GM23338 (cell line): ENCODE measurements around the gene TIMM23. TPM values are rescaled to one million over a fixed set of nuclear protein-coding genes. Genes with fewer than 3 reads are reported as not detected.

Source experiments
- ATAC-seq: fragments of 200-7000 bp; cut with Tn5 transposase; 3 replicates; pipeline ENCODE4 v1.9.1; 2020
- DNase-seq: peaks from one replicate; pipeline ENCODE4 v3.0.0-alpha.2; 2015; ENCODE audit warnings: low spot score
- H2AFZ ChIP-seq: fragments of 200-600 bp; sonication (generic); 2 replicates; pipeline ENCODE4 v1.8.0; 2016; ENCODE audit warnings: antibody characterized with exemption, mild to moderate bottlenecking, moderate library complexity
- H3F3A ChIP-seq: fragments of 200-600 bp; sonication (generic); replicated peaks from 2 replicates; pipeline ENCODE4 v1.8.0; 2017; ENCODE audit warnings: antibody characterized with exemption, mixed run types, low read depth
- H3K27ac ChIP-seq: fragments of 200-600 bp; sonication (generic); 2 replicates; pipeline ENCODE4 v1.6.1; 2016; ENCODE audit warnings: low read depth
- H3K27me3 ChIP-seq: fragments of 200-600 bp; sonication (generic); 2 replicates; pipeline ENCODE4 v1.8.0; 2016; ENCODE audit warnings: mild to moderate bottlenecking, mixed run types, moderate library complexity; ENCODE audit not compliant: insufficient read depth
- H3K36me3 ChIP-seq: fragments of 200-600 bp; sonication (generic); 2 replicates; pipeline ENCODE4 v1.8.0; 2016; ENCODE audit warnings: mild to moderate bottlenecking; ENCODE audit not compliant: insufficient read depth
- H3K4me1 ChIP-seq: fragments of 200-600 bp; sonication (generic); 2 replicates; pipeline ENCODE4 v1.8.0; 2016; ENCODE audit warnings: mild to moderate bottlenecking, moderate library complexity; ENCODE audit not compliant: insufficient read depth
- H3K4me2 ChIP-seq: fragments of 200-600 bp; sonication (generic); 2 replicates; pipeline ENCODE4 v1.7.1; 2017; ENCODE audit warnings: mixed run types
- H3K4me3 ChIP-seq: fragments of 200-600 bp; sonication (generic); 2 replicates; pipeline ENCODE4 v1.6.1; 2016; ENCODE audit warnings: mixed run types
- H3K79me2 ChIP-seq: fragments of 200-600 bp; sonication (generic); replicated peaks from 2 replicates; pipeline ENCODE4 v1.8.0; 2017; ENCODE audit warnings: mild to moderate bottlenecking; ENCODE audit not compliant: insufficient read depth
- H3K9me2 ChIP-seq: fragments of 200-600 bp; sonication (generic); 2 replicates; pipeline ENCODE4 v1.8.0; 2017; ENCODE audit not compliant: insufficient read depth
- H4K20me1 ChIP-seq: fragments of 200-600 bp; sonication (generic); replicated peaks from 2 replicates; pipeline ENCODE4 v1.8.0; 2017; ENCODE audit warnings: mild to moderate bottlenecking; ENCODE audit not compliant: insufficient read depth
- H3K27ac Mint-ChIP-seq: 2 replicates; pipeline ENCODE4 v1.8.0; 2020; ENCODE audit warnings: inconsistent platforms, mild to moderate bottlenecking, moderate library complexity, mixed read lengths
- H3K27me3 Mint-ChIP-seq: 3 replicates; pipeline ENCODE4 v1.8.0; 2022; ENCODE audit warnings: low read depth, mild to moderate bottlenecking, moderate library complexity, mixed read lengths, inconsistent platforms; ENCODE audit not compliant: insufficient read depth, poor library complexity
- H3K36me3 Mint-ChIP-seq: 3 replicates; pipeline ENCODE4 v1.8.0; 2021; ENCODE audit warnings: low read depth, mild to moderate bottlenecking, inconsistent platforms, moderate library complexity, mixed read lengths
- H3K4me1 Mint-ChIP-seq: 3 replicates; pipeline ENCODE4 v1.8.0; 2020; ENCODE audit warnings: mild to moderate bottlenecking, inconsistent platforms, mixed read lengths
- H3K4me3 Mint-ChIP-seq: 3 replicates; pipeline ENCODE4 v1.8.0; 2021; ENCODE audit warnings: moderate library complexity, mild to moderate bottlenecking, inconsistent platforms, mixed read lengths
- H3K9me3 Mint-ChIP-seq: 3 replicates; pipeline ENCODE4 v1.8.0; 2020; ENCODE audit warnings: moderate library complexity, mild to moderate bottlenecking, inconsistent platforms, mixed read lengths
- CREB1 ChIP-seq: fragments of 250-450 bp; sonication (Bioruptor Pico); IDR thresholded peaks from 2 replicates; pipeline ENCODE4 v1.5.0; 2020; ENCODE audit warnings: low read depth, mild to moderate bottlenecking, moderate library complexity
- EZH2 ChIP-seq: fragments of 200-600 bp; sonication (generic); IDR thresholded peaks from one replicate; pipeline ENCODE4 v1.8.0; 2017; ENCODE audit warnings: antibody characterized with exemption, mild to moderate bottlenecking, low read depth; ENCODE audit not compliant: unreplicated experiment
- JUNB ChIP-seq: IDR thresholded peaks from one replicate; pipeline ENCODE4 v1.6.1; 2016; ENCODE audit warnings: antibody characterized with exemption; ENCODE audit not compliant: unreplicated experiment
- NANOG ChIP-seq: IDR thresholded peaks from 2 replicates; pipeline ENCODE4 v1.6.1; 2016; ENCODE audit warnings: antibody characterized with exemption, borderline replicate concordance
- POLR2AphosphoS5 ChIP-seq: IDR thresholded peaks from 2 replicates; pipeline ENCODE4 v1.6.1; 2016; ENCODE audit warnings: antibody characterized with exemption, low read depth
- REST ChIP-seq: IDR thresholded peaks from one replicate; pipeline ENCODE4 v1.6.1; 2018; ENCODE audit warnings: antibody characterized with exemption; ENCODE audit not compliant: unreplicated experiment
- STAT1 ChIP-seq: IDR thresholded peaks from one replicate; pipeline ENCODE4 v1.6.1; 2016; ENCODE audit warnings: antibody characterized with exemption; ENCODE audit not compliant: unreplicated experiment
- ZNF114 ChIP-seq: fragments of 250-450 bp; sonication (Bioruptor Pico); IDR thresholded peaks from 2 replicates; pipeline ENCODE4 v1.5.0; 2020; ENCODE audit warnings: mild to moderate bottlenecking, moderate library complexity
- ZNF331 ChIP-seq: fragments of 250-450 bp; sonication (Bioruptor Pico); IDR thresholded peaks from 2 replicates; pipeline ENCODE4 v1.5.0; 2020; ENCODE audit warnings: low read depth, mild to moderate bottlenecking, moderate library complexity
- polyA plus RNA-seq: library from polyadenylated mRNA; unstranded; fragments of >200 nt; fragmentation: Nextera tagmentation; extraction: Ambion mirVana; gene quantifications from 2 replicates; pipeline ENCODE4 v1.2.1, GENCODE V29; 2016
- total RNA-seq: library from RNA; depleted of rRNA; stranded (reverse); fragments of >200 nt; shearing (Covaris generic); gene quantifications from 2 replicates; pipeline ENCODE4 v1.2.3, GENCODE V29; 2014
- TF ChIP-seq, protein P1 (sequence below): fragments of 250-450 bp; sonication (Bioruptor Pico); IDR thresholded peaks from 2 replicates; pipeline ENCODE4 v1.5.0; 2020; ENCODE audit warnings: mild to moderate bottlenecking, moderate library complexity

Gene TIMM23
- total and polyA plus RNA-seq, 2 experiments from 2014 or later = 120 to 218 TPM

DNA sequence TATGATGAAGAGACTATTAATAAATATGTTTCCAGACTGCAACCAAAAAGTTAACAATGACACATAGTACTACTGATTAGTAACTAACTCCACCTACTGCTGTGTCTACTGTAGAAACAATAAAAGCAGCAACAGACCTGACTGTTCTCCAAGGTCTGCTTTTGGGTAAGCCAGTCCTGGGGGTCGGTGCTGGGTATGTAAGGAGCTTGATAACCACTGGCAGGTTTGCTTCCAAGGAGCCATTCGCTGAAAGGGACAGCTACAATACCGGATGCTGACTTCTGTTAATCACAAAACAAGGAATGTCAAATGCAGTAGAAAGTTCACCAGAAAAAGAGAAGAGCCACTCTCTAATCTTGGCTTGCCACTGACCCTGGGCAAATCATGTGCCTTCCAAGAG lies 40.5 kb downstream of the TIMM23 start (continued):
- TF ChIP-seq CREB1 (CRISPR knock-in tag) = no peak
- no peak for TF ChIP-seq JUNB
- TF ChIP-seq ZNF331 (CRISPR knock-in tag) = no peak
- no peak for TF ChIP-seq EZH2

DNA sequence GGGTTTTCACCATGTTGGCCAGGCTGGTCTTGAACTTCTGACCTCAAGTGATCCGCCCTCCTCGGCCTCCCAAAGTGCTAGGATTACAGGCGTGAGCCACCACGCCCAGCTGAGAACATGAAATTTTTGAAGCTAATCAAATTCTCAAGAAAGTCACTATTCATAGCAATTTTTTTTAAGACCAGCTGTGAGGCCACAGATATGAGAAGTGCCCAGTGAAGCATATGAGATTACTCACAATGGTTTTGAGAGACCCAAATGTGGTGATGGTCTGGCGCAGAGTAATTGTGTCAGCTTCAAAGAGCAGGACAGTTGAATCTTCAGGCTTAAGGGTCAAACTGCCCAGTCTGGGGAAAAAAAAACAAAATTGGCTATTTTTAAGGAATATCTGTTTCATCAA lies 41.9 kb downstream of the TIMM23 start:
- H3K27me3 ChIP-seq = no peaks in the 10 kb centered on the region
- H3K27ac ChIP-seq = no peak overlapping the region
- H3K4me1 ChIP-seq = no peaks in the 10 kb centered on the region
- Mint-ChIP-seq H3K4me1 (no peaks in the 10 kb centered on the region; the same call in 2 of the 3 replicates), H3K27me3 (no peaks in the 10 kb centered on the region), H3K27ac (no peak overlapping the region), H3K9me3 (no peaks in the 10 kb centered on the region), H3K36me3 (peaks cover 47% of the 10 kb centered on the region), H3K4me3 (no peak overlapping the region)
- H3K9me2 ChIP-seq = no peaks in the 10 kb centered on the region
- DNase-seq = no peak
- H3K4me2 ChIP-seq = no peak overlapping the region
- no peak for ATAC-seq
- H2AFZ ChIP-seq = no peak overlapping the region
- peaks cover 9% of the 10 kb centered on the region; the same call in 1 of the 2 replicates for H3K36me3 ChIP-seq
- H3K79me2 ChIP-seq = peaks cover 39% of the 10 kb centered on the region
- H3K4me3 ChIP-seq = no peak overlapping the region
- H4K20me1 ChIP-seq = peaks cover 22% of the 10 kb centered on the region; the same call in 1 of the 2 replicates
- TF ChIP-seq STAT1 = no peak
- no peak for TF ChIP-seq JUNB
- TF ChIP-seq POLR2AphosphoS5 = no peak
- no peak for TF ChIP-seq EZH2
- no peak for TF ChIP-seq NANOG
- no peaks in the 10 kb centered on the region for H3F3A ChIP-seq

DNA sequence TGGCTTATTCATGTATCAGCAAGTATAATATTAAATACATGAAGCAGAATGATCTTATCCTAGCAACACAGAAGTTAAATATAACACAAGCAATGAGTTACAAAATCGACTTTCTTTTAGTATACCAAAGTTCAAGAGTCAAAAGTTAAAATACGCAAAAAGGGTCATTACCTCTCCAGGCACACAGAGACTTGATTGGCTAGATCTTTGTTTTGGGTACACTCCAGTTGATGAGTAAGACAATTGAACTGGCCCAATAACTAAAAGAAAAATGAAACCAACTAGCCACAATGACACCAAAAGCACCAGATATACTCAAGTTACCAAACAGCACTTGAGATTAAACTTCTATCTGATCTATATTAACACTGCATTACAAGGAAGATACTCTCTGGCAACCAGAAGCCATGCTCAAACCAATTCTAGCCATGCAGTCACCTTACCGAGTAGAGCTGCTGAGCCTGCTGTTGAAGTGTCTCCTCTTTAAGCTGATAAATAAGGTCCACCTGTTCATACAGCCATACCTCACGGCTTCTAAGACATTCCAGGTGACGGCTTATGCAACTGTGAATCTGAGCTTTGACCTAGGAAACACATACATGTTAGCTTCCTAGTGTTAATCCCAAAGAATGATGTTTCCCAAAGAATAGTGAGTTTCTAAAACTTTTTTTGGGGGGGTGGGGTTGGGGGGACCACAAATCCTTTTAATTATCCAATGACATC lies 42.6 kb downstream of the TIMM23 start:
- no peak overlapping the region for H3K4me3 Mint-ChIP-seq
- peaks cover 6% of the 10 kb centered on the region; the same call in 1 of the 2 replicates for H3K36me3 ChIP-seq
- no peaks in the 10 kb centered on the region for H3K9me2 ChIP-seq
- no peak overlapping the region for H3K4me2 ChIP-seq
- H3K4me3 ChIP-seq = no peak overlapping the region
- peaks cover 3% of the 10 kb centered on the region for H3K4me1 Mint-ChIP-seq
- H3K4me1 ChIP-seq = peaks cover 3% of the 10 kb centered on the region; the same call in 1 of the 2 replicates
- H2AFZ ChIP-seq = no peak overlapping the region
- no peaks in the 10 kb centered on the region for H3K9me3 Mint-ChIP-seq
- no peaks in the 10 kb centered on the region for H3K27me3 Mint-ChIP-seq
- peaks cover 41% of the 10 kb centered on the region; the same call in 2 of the 3 replicates for H3K36me3 Mint-ChIP-seq
- ATAC-seq = no peak
- peaks cover 46% of the 10 kb centered on the region for H3K79me2 ChIP-seq
- no peak for DNase-seq
- H3K27ac ChIP-seq = no peak overlapping the region
- peaks cover 22% of the 10 kb centered on the region for H4K20me1 ChIP-seq
- H3F3A ChIP-seq = no peaks in the 10 kb centered on the region
- no peaks in the 10 kb centered on the region for H3K27me3 ChIP-seq
- no peak overlapping the region for H3K27ac Mint-ChIP-seq
- TF ChIP-seq NANOG (no peak), REST (no peak), ZNF114 (CRISPR knock-in tag) (no peak)
- TF ChIP-seq, protein P1, sequence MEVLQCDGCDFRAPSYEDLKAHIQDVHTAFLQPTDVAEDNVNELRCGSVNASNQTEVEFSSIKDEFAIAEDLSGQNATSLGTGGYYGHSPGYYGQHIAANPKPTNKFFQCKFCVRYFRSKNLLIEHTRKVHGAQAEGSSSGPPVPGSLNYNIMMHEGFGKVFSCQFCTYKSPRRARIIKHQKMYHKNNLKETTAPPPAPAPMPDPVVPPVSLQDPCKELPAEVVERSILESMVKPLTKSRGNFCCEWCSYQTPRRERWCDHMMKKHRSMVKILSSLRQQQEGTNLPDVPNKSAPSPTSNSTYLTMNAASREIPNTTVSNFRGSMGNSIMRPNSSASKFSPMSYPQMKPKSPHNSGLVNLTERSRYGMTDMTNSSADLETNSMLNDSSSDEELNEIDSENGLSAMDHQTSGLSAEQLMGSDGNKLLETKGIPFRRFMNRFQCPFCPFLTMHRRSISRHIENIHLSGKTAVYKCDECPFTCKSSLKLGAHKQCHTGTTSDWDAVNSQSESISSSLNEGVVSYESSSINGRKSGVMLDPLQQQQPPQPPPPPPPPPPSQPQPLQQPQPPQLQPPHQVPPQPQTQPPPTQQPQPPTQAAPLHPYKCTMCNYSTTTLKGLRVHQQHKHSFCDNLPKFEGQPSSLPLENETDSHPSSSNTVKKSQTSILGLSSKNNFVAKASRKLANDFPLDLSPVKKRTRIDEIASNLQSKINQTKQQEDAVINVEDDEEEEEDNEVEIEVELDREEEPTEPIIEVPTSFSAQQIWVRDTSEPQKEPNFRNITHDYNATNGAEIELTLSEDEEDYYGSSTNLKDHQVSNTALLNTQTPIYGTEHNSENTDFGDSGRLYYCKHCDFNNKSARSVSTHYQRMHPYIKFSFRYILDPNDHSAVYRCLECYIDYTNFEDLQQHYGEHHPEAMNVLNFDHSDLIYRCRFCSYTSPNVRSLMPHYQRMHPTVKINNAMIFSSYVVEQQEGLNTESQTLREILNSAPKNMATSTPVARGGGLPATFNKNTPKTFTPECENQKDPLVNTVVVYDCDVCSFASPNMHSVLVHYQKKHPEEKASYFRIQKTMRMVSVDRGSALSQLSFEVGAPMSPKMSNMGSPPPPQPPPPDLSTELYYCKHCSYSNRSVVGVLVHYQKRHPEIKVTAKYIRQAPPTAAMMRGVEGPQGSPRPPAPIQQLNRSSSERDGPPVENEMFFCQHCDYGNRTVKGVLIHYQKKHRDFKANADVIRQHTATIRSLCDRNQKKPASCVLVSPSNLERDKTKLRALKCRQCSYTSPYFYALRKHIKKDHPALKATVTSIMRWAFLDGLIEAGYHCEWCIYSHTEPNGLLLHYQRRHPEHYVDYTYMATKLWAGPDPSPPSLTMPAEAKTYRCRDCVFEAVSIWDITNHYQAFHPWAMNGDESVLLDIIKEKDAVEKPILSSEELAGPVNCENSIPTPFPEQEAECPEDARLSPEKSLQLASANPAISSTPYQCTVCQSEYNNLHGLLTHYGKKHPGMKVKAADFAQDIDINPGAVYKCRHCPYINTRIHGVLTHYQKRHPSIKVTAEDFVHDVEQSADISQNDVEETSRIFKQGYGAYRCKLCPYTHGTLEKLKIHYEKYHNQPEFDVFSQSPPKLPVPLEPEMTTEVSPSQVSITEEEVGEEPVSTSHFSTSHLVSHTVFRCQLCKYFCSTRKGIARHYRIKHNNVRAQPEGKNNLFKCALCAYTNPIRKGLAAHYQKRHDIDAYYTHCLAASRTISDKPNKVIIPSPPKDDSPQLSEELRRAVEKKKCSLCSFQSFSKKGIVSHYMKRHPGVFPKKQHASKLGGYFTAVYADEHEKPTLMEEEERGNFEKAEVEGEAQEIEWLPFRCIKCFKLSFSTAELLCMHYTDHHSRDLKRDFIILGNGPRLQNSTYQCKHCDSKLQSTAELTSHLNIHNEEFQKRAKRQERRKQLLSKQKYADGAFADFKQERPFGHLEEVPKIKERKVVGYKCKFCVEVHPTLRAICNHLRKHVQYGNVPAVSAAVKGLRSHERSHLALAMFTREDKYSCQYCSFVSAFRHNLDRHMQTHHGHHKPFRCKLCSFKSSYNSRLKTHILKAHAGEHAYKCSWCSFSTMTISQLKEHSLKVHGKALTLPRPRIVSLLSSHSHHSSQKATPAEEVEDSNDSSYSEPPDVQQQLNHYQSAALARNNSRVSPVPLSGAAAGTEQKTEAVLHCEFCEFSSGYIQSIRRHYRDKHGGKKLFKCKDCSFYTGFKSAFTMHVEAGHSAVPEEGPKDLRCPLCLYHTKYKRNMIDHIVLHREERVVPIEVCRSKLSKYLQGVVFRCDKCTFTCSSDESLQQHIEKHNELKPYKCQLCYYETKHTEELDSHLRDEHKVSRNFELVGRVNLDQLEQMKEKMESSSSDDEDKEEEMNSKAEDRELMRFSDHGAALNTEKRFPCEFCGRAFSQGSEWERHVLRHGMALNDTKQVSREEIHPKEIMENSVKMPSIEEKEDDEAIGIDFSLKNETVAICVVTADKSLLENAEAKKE (CRISPR knock-in tag) = no peak
